NB4 (cell line): ENCODE results near the gene SCMH1.

ENCODE experiments used
- DNase-seq: peaks from one replicate; pipeline ENCODE4 v3.0.0; 2010; ENCODE audit warnings: low read depth
- H3K4me3 ChIP-seq: one replicate; pipeline ENCODE4 v1.5.1; 2011; ENCODE audit warnings: mild to moderate bottlenecking, low read depth, low read length, moderate library complexity
- MYC ChIP-seq: IDR thresholded peaks from 2 replicates; pipeline ENCODE4 v1.6.1; 2011; ENCODE audit warnings: low read depth, low read length
- POLR2A ChIP-seq: IDR thresholded peaks from 2 replicates; pipeline ENCODE4 v1.6.1; 2011; ENCODE audit warnings: mild to moderate bottlenecking; ENCODE audit not compliant: insufficient read length; ENCODE audit errors: extremely low read depth
- TF ChIP-seq, protein P1 (sequence below): IDR thresholded peaks from 2 replicates; pipeline ENCODE4 v1.6.1; 2011; ENCODE audit warnings: low read depth, low read length
- TF ChIP-seq, protein P2 (sequence below): IDR thresholded peaks from one replicate; pipeline ENCODE4 v1.5.1; 2012; ENCODE audit warnings: low read depth, low read length

Gene SCMH1

DNA sequence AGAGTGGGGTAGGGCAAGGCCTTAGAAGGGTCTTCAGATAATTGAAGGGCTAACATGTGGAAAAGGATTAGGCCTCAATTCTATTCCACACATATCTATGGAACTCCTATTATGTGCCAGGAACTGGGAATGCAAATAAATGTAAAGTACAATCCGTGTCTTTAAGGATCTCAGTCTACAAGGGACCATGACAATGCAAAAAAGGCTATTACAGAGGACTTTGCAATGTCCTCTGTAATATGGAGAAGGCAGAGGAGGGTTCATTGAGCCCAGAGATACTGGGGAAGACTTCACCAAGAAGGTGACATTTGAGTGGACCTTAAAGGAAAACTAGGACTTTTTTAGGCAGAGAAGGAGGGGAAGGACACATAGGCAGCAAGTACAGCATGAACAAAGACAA lies 4.5 kb upstream of the SCMH1 start:
- TF ChIP-seq, protein P1, sequence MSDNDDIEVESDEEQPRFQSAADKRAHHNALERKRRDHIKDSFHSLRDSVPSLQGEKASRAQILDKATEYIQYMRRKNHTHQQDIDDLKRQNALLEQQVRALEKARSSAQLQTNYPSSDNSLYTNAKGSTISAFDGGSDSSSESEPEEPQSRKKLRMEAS, result no peak
- no peak for TF ChIP-seq MYC
- no peak for TF ChIP-seq POLR2A
- TF ChIP-seq, protein P2, sequence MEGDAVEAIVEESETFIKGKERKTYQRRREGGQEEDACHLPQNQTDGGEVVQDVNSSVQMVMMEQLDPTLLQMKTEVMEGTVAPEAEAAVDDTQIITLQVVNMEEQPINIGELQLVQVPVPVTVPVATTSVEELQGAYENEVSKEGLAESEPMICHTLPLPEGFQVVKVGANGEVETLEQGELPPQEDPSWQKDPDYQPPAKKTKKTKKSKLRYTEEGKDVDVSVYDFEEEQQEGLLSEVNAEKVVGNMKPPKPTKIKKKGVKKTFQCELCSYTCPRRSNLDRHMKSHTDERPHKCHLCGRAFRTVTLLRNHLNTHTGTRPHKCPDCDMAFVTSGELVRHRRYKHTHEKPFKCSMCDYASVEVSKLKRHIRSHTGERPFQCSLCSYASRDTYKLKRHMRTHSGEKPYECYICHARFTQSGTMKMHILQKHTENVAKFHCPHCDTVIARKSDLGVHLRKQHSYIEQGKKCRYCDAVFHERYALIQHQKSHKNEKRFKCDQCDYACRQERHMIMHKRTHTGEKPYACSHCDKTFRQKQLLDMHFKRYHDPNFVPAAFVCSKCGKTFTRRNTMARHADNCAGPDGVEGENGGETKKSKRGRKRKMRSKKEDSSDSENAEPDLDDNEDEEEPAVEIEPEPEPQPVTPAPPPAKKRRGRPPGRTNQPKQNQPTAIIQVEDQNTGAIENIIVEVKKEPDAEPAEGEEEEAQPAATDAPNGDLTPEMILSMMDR, result no peak
- DNase-seq, result no peak
- no peak overlapping the region for H3K4me3 ChIP-seq

DNA sequence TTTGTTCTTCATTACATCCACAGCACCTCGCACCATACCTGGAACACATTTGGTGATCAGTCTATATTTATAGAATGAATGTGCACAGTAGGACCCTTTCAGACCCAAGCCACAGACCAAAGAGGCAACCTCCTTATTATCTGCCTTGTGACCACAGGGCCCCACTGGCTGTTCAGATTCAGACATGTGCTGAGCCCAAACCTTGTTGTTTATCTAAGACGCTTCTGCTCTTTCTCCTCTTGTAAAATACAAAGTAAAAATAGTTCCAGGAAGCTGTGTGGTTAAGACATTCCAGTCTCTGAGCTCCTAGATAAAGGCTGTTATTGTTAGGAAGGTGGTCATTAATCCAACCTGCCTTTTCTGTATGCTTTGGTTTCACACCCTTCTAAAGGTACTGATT lies 3.6 kb upstream of the SCMH1 start:
- peak; percentile 43 for DNase-seq
- H3K4me3 ChIP-seq, result no peak overlapping the region
- TF ChIP-seq, protein P1, result no peak
- TF ChIP-seq, protein P2, result no peak
- TF ChIP-seq POLR2A, result no peak
- TF ChIP-seq MYC, result no peak

DNA sequence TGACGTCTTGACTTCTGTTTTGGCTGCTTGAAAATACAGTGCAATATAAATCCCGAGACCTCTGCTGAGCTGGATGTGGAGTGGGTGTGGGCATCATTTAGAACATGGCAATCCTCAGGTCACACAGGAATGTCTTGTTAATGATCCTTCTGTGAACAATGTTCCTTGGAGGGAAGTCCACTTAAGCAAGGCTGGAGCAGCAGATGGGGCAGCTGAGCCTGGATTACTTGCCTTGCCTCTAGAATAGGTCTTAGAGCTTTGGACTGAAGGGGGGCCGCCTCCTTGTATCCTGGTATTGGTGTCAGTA lies 926 bp upstream of the SCMH1 start:
- peak overlapping the region; percentile 73 for H3K4me3 ChIP-seq
- TF ChIP-seq POLR2A (no peak), MYC (no peak)
- TF ChIP-seq, protein P1, result no peak
- TF ChIP-seq, protein P2, result no peak
- DNase-seq, result peak; percentile 17

DNA sequence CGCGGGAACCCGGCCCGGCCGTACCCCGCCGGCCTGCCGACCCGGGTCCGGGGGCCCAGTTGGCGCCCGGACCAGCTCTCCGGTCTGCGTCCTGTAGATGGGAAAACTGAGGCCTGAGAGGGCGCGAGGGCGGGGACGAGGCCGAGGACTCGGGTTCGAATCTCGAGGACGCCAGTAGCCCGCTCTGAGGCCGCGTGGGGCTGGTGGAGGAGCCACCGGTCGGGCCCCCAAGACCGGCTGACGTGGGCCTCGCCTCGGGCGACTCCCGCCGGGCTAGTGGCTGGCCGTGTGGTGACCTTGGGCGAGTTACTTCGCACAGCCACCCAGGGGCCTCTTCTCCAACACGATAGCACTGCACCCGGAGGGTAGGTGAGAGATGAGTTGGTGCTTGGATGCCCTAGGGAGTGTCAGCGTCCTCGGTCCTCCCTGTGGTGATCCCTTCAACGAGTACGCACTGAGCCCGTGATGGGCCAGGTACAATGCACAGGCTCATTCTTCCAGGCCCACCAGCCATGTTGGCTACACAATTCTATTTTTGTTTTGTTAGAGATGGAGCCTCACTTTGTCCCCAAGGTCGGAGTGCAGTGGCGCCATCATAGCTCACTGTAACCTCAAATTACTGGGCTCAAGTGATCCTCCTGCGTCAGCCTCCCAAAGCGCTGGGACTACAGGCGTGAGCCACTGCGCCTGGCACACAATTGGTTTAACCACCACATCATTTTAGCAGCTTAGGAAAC lies 404 bp upstream of the SCMH1 start:
- TF ChIP-seq, protein P2, result no peak
- TF ChIP-seq POLR2A, result peak; percentile 54
- TF ChIP-seq, protein P1, result peak; percentile 42; the same call in 1 of the 2 replicates
- H3K4me3 ChIP-seq, result peak overlapping the region; percentile 73
- peak; percentile 61 for DNase-seq

DNA sequence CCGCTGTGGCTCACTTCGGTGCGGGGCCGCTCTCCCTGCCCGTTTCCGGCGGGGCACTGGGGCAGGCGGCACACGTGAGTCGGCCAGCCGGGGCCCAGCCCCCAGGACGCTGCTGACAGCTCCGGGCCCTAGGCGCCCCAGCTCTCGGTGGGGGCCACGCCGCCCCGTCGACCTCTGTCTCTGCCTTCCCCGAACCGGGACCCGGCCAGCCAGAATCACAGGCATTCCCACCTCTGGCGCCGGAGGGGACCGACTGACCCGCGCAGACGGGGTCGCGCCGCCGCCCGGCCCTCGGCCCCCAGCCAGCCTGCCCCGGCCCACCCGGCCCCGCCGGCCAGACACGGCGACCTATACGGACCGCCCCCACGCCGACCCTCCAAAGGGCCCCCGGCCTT lies 755 bp downstream of the SCMH1 start:
- H3K4me3 ChIP-seq, result peak overlapping the region; percentile 72
- TF ChIP-seq, protein P2, result no peak
- no peak for TF ChIP-seq POLR2A
- TF ChIP-seq MYC, result peak; percentile 90; the same call in 1 of the 2 replicates
- TF ChIP-seq, protein P1, result peak; percentile 95
- DNase-seq, result peak; percentile 83
